Hematopoietic multipotent progenitor cell treated with erythropoietin and hydrocortisone succinate and interleukin-3 and kit ligand, for 17 days (in vitro differentiated cells): ENCODE data around the gene SMU1.
"Not testable (repeated sequence)": the region's sequence is repeated elsewhere in the genome, so short reads cannot be mapped to it uniquely, and the experiment has no call there.

Experiments used
- DNase-seq: peaks from one replicate; pipeline ENCODE4 v3.0.0-alpha.2; 2015; ENCODE audit warnings: low spot score

Gene SMU1

DNA sequence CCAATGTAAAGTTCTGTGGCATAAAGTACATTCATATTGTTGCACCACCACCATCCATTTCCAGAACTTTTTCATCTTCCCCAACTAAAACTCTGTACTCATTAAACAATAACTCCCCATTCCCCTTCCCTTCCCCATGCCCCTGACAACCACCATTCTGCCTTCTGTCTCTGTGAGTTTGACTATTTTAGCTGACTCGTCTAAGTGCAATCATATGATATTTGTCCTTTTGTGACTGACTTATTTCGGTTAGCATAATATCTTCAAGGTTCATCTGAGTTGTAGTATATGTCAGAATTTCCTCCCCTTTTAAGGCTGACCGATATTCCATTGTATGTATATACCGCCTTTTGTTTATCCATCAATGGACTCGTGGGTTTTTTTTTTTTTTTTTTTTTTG is 29.0 kb upstream of the SMU1 start:
- no peak for DNase-seq

DNA sequence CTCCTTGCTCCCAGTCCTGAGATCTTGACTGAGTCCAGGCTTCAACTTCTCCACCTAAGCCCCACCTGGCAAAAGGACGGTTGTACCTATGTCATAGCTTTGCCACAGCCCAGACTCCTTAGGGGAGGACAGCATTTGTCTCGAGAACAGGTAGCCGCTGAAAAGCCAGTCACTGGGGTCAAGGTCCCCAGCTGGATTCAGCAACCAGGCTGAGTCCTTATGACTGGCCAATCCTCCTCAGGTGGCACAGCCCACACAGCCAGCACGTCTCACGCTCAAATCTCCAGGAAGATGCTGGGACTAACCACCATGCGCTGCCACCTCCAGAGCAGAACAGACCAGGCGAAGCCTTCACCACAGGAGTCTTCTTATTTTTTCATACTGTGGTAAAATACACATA is 27.9 kb upstream of the SMU1 start:
- no peak for DNase-seq

DNA sequence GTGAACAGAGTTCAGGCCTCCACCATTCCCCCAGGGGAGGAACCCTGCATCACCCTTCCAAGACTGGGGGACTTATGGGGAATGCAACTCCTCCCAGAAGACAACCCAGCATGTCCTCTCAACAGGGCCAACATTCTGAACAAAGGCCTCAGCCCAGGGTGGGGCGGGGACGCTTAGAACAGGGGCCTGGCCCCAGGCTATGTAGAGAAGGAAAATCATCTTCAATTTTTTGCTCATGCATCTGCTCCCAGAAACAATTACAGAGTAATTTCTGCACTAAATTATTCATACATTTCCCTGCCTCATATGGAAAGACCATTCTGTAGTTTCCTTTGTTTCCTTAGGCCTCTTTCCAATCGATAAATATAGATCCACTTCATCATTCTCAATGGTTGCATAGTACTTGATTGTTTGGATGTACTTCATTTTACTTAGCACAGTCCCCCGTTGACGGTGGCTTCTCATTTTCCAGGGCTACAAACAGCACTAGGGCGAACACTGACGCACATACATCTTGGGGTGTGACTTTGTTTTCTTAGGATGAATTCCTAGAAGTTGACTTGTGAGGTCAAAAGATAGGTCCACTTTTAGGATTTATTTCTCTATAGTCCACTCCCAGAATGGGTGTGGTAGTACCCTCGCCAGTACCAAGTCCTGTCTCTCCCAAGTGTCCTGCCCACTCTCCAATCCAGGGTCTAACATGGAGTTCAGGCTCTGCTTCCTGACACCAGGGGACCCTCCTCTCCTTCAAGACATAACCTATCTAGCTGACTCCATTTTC is 27.2 kb upstream of the SMU1 start:
- no peak for DNase-seq

DNA sequence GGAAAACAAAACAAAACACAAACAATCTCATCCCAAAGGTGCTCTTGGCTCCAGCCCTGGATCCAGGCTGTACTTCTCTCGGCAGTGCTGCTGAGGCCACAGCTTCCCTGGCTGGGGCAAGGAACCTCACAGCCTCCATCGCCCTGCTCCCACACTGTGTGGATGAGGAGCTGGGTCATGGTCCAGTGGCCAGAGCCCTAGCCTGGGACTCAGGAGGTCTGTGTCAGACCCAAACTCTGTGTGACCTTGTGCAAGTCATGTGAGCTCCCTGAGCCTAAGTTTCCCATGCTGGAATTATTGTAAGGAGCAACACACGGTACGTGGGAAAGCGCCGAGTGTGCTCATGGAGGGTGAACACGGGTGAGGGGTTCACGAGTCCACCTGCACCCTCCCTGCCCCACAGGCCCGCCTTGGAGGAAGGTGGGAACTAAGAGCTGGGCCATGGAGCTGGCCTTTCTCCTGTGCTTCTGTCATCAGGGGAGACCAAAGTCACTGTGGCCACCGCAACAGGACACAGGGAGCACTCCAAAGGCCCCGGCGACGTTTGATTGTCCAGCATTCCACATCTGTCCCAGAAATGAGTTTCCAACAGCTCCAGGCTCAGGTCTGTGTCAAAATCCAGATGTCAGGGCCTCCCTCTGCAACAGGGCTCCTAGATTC is 26.2 kb upstream of the SMU1 start:
- DNase-seq = no peak

DNA sequence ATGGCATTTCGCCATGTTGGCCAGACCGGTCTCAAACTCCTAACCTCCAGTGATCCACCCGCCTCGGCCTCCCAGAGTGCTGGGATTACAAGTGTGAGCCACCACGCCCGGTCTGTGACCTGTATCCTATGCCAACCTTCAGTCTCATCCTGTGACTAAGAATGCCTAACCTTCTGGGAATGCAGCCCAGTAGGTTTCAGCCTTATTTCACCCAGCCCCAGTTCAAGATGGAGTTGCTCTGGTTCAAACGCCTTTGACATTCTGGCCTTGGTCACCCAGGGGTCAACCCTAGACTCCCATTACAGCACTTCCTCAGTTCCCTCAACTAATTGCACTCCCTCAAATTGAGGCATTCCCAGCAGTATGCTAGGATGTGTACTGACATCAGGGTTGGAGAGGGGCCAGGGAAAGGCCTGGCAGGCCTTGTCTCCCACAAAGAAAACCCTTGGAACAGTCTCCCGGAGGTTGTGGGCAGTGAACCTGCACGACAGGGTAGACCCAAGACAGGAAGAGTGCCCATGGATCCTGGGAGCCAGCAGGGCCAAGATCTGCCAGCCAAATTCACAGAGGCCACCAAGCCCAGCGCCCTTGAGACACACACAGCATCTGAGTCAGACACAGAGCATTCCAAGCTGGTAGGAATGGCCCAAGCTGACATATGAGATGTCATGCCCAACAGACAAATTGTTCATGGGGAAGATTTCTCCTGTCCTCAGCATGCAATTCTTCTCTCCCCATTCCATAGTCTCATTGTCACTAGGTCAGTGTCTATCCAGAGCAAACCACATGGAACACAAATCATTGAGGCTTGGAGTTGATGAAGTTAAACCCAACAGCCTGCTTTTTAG is 24.9 kb upstream of the SMU1 start:
- no peak for DNase-seq

DNA sequence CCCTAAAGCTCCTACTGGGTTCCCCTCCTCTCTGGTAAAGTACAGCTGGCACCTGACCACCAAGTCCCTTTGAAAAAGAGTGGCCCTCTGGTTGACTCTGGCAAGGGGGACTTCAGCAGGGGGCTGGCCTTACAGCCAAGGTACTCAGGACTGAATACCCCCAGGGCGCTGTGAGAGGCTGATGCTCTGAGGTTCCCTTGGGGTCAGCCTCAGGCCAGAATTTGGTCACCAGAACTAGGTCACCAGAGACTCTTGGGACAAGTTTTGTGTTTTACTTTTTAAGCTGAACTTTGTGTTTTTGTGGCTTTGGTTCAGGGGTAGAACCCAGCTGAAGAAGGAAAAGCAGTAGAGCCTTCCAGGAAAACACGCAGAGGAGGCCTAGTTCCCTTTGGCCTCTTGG is 23.3 kb upstream of the SMU1 start:
- no peak for DNase-seq

DNA sequence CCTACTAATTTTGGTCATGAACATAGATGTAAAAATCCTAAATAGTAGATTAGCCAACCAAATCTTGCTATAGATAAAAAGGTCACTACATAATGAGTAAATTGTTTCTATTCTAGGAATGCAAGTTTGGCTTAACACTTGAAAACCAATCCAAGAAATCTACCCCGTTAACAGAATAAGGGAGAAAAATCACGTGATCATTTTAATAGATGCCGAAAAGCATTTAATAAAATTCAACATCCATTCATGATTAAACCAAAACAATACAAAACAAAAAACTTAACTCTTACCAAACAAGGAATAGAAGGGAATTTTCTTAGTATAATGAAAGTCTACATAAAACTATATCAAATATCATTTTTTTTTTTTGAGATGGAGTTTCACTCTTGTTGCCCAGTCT is 20.7 kb upstream of the SMU1 start:
- no peak for DNase-seq

DNA sequence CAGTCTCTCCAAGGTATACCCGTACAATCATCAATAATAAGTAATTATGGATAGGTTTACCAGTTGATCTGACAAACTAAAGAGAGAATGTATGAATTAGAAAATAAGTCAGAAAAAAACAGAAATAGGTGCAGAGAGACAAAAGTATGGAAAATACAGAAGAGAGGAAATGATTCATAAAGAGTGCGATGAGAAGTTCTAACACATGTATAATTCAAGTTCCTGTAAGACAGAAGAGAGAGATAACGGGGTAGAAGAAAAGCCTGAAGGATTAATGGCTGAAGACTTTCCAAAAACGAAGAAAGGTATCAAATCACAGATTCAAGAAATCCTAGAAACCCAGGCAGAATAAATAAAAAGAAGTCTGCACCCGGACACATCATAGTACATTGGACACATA is 16.2 kb upstream of the SMU1 start:
- DNase-seq = no peak

DNA sequence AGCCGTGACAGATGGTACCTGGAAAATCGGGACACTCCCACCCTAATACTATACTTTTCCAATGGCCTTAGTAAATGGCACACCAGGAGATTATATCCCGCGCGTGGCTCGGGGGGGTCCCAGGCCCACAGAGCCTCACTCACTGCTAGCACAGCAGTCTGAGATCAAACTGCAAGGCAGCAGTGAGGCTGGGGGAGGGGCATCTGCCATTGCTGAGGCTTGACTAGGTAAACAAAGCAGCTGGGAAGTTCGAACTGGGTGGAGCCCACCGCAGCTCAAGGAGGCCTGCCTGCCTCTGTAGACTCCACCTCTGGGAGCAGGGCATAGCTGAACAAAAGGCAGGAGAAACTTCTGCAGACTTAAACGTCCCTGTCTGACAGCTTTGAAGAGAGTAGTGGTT is 9.2 kb upstream of the SMU1 start:
- DNase-seq = not testable (repeated sequence)

DNA sequence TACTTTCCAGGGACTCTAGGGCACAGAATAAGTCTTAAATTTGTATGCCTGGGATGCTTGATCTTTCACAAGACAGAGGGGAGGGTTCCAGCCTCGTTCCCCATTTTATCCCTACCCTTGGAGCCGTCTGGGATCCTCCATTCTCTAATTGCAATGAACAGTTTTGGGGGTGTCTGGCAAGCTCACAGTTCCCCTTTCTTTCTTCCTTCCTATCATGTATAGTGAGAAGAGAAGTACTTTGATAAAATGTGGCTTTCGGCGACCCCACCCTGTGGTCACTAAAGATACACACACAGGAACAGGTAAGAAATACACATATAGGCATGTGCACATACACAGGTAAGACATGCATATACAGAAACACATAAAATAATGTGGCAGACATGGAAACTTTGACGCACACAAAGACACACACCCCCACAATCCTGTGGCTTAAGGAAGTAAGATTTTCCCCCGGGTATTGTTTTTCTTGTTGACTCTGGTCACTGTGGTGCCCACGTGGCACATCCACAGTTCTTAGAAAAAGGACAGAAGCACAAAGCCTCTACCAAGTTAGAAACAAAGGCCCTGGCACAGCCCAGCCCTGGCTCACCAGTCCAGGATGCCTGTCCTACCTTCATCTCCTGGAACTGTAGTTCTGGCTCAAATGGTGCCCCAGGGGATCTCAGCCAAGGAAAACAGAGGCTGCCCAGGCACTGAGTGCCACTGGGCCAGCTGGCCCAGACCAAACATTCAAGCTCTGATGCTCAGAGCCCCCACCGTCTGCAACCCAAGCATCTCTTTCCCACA is 6.3 kb upstream of the SMU1 start:
- no peak for DNase-seq

DNA sequence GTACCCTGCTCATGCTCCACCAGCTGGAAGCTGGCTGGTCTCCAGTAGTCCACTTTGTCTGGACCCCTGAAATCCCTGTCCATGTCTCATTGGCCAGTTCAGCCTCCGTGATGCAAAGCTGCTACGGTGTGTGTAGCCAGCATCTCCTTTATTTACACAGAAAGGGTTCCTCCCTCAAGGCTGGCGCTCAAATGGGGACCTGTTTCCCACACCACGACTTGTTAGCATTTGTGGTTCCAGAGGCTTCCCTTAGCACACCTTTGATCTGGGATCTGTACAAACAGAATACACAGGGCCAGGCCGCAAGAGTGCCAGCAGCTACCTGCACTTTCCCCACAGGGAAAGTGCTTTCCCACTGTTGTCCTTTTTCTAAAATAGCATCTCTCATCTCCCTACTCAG is 5.7 kb upstream of the SMU1 start:
- no peak for DNase-seq

DNA sequence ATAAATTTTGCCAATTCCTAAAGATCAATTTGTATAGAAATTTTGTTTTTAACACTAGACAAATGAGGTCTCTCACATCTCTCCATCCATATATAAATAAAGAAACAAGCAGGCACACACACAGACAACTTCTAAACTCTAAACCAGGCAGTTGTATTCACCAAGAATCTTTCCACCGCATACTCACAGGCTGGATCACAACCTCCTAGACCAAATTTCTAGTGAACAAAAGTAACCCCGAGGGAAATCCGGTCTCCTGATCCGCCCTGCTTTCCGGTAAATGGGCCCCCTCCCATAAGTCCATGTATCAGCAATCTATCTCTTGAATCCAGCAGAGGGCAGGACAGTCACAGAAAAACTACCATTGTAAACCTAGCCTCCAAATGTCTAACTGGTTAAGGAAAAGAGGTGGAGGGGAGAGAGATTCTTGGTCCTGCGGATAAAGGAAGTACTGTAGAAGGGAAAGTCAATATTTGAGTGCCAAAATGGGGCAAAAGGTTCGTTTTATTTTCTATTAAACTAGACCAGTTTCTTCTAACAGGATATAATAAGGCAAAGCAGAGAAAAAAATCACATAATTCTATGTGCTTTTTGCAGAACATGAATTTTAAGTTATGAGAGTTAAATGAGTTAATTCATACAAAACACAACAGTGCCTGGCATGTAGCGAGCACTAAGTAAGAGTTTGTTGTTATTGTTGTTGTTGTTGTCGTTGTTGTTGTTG is 4.8 kb upstream of the SMU1 start:
- DNase-seq = peak; percentile 74

DNA sequence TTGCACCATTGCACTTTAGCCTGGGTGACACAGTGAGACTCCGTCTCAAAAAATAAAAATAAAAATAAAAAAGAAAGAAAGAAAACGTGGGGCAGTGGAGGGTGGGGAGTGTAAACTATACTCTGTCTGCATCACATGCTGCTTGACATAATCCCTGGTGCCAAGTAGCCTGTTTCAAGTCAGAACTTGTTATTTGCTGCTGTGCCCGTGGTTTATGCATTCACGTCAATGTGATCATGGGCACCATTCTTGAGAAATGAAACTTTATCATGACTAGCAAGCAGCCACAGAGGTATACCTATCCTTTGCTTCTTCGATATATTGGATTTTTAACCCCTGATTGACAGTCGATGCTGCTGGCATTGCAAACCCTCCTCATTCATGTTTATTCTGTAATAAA is 4.1 kb upstream of the SMU1 start:
- DNase-seq = no peak

DNA sequence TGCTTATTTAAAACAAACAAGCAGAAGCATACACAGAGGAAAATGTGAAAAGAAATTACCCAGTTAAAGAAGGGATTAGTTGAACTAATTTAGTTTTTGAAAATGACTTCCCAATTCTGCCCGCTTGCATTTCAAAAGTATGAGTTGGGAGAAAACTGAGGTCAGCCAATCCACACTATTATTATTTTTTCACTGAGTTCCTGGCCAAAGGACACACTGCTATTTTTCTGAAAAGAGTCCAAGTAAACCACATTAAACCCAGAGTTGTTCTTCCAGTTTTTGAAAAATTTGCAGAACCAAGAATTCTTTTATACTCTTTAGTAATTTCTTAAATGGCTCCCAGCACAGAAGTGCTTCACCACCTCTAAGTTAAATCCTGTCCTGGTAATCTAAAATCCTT is 7.5 kb downstream of the SMU1 start:
- no peak for DNase-seq

DNA sequence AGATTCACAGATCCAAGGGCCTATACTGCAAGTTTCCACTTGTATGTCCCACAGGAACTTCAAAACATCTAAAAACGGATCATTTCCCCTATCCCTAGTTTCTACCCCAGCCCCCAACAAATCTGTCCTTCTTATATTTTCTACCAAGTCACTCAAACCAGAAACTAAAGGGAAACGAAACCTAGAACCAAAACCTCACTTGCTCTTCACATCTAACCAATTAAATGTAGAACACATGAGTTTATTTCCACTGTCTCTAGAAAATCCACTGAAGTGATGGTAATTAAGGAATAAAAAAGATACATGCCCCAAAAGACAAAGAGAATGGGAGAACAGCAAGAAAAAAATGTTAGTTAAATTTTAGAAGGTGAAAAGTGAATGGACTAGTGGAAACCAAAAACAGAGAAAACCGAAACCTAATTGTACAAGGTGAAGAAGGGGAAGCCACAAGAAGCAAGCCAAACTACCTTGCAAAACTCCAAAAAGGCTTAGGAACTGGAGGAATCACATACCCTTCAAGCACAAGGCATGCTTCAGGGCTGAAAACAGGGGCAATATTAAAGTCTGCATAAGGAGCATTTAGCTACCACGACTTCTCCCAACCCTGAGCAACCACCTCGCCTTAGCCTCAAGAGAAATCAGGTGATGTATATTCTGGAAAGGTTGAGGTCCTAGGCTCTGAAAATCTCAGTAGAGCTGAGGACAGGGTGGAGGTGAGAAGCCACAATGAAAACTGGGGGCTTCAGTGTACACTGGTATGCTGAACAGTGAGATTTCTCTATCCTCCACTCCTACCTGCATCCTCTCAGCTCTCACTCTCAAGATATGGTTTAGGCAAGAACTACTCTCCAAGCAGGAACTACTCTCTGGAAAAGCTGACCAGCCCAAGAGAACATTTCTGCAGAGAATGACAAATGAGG is 11.1 kb downstream of the SMU1 start:
- no peak for DNase-seq

DNA sequence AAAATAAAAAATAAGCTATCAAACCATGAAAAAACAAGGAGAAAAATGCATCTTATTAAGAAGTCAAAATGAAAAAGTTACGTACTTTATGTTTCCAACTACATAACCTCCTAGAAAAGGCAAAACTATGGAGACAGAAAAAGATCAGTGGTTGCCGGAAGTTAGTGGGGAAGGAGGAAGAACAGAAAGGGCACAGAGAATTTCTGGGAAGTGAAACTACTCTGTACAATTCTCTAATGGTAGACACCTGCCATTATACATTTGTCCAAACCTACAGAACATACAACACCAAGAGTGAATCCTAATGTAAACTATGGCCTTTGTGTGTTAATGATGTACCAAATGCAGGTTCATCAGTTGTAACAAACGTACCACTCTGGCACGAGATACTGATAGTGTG is 25.3 kb downstream of the SMU1 start:
- no peak for DNase-seq

DNA sequence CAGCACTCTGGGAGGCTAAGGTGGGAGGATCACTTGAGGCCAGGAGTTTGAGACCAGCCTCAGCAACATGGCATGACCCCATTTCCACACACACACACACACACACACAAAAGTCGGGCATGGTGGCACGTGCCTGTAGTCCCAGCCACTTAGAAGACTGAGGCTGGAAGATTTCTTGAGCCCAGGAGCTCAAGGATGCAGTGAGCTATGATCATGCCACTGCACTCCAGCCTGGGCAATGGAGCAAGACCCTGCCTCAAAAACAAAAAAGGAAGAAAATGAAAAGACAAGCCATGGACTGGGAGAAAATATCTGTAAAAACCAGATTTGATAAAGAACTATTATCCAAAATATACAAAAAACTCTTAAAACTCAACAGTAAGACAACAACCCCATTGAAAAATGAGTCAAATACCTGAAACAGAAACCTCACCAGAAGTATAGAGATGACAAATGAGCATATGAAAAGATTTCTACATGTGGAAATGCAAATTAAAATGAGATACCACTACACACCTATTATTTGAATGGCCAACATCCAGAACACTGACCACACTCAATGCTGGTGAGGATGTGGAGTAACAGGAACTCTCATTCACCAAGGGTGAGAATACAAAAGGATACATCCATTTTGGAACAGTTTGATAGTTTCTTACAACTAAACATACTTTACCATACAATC is 26.7 kb downstream of the SMU1 start:
- DNase-seq = no peak

DNA sequence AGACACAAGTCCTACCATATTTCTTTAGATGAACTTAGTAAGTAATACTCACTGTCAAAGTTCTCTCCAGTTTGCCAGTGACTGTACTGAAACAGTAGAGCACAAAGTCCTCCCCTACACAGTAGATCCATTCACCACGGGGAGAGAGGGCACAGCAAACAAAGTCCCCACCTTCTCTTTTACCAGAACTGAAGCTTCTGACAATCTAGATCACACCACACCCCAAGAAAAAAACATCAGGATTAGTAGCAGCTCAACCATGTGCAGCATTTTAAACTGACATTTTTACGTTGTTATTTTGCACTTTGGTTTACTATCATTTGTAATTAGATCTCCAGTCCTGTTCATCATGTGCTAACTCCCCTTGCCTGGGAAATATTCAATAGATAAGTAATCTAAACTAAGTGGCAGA is 28.4 kb downstream of the SMU1 start:
- DNase-seq = no peak

DNA sequence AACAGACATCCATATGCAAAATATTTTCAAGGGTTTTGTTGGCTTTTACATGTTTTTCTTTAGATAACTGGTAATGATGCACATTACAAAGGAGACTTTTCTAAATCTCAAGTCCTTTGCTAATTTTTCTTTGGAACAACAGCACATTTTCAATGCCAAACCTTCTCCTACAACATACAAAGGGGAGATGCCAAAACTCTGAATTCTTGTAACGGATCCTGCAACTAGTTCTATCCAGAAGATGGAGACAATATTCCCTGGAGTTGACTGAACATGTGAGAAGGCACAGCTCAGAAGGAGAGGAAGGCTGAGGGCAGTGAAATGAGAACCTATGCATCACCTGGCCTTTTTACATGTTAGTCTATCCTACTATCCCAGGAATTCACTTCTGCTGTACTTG is 30.4 kb downstream of the SMU1 start:
- no peak for DNase-seq
